T47D (cell line): ENCODE data around the gene BUB1.
"Not testable (repeated sequence)": the region's sequence is repeated elsewhere in the genome, so short reads cannot be mapped to it uniquely, and the experiment has no call there.

ENCODE experiments used
- DNase-seq, 2 experiments: peaks; one replicate each; pipeline versions ENCODE4 v3.0.0 to v3.0.0-alpha.2; 2011 to 2012; ENCODE audit warnings: low read depth in 1 of 2, low spot score in 1 of 2
- JUND ChIP-seq: IDR thresholded peaks from 2 replicates; pipeline ENCODE4 v1.6.1; 2012; ENCODE audit warnings: low read depth
- in situ Hi-C: cut with HindIII; loops from 2 replicates; pipeline ENCODE4 v1.10.0; 2016; ENCODE audit warnings: low sequenced_read_pairs, low pct_unique_long_range_greater_than_20kb

The BUB1 gene

DNA sequence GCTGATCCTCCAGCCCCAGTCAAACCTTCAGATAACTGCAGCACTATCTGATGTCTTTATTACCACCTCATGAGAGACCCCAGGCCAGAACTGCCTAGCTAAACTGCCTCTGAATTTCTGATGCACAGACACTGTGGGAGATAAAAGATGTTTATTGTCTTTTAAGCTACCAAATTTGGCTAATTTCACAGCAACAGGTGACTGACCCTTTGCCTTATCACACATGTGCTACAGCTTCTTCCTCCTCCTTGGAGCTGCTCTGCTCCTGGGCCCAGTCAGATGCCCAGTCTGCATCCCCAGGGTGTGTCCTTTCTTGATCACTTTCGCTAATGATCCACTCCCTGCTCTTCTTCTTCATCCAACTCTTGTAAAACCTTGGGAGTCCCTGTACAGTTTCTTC is 34.9 kb upstream of the BUB1 start:
- in situ Hi-C loops: no loop called here
- DNase-seq: no peak
- no peak for TF ChIP-seq JUND

DNA sequence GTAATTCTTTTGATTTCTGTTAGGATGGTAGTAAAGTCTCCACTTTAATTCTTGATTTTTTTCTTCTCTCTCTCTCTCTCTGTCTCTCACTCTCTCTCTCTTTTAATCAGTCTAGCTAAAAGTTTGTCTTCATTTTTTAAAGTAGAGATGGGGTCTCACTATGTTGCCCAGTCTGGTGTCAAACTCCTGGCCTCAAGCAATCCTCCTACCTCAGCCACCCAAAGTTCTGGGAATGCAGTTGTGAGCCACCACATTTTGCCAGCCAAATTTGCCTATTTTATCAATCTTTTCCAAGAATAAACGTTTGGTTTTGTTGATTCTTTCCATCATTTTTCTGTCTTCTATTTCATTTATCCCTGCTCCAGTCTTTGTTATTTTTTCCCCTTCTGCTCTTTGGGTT is 30.6 kb upstream of the BUB1 start:
- in situ Hi-C loops: no loop called here
- no peak for TF ChIP-seq JUND
- DNase-seq: no peak

DNA sequence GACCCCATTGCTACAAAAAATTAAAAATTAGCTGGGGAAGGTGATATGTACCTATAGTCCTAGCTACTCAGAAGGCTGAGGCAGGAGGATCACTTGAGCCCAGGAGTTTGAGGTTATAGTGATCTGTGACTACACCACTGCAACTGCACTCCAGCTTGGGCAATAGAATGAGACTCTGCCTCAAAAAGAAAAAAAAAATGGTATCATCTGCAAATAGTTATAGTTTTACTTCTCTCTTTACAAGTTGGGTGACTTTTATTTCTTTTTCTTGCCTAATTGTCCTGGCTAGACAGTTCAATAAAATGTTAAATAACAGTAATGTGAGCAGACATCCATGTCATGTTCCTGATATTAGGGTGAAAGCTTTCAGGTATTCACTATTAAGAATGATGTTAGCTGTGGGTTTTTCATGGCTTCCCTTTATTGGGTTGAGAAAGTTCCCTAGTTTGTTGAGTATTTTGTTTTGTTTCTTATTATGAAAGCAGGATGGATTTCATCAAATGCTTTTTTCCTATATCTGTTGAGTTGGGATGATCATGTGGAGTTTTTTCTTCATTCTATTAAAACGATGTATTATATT is 29.6 kb upstream of the BUB1 start:
- DNase-seq: no peak
- in situ Hi-C loops: no loop called here
- TF ChIP-seq JUND: no peak

DNA sequence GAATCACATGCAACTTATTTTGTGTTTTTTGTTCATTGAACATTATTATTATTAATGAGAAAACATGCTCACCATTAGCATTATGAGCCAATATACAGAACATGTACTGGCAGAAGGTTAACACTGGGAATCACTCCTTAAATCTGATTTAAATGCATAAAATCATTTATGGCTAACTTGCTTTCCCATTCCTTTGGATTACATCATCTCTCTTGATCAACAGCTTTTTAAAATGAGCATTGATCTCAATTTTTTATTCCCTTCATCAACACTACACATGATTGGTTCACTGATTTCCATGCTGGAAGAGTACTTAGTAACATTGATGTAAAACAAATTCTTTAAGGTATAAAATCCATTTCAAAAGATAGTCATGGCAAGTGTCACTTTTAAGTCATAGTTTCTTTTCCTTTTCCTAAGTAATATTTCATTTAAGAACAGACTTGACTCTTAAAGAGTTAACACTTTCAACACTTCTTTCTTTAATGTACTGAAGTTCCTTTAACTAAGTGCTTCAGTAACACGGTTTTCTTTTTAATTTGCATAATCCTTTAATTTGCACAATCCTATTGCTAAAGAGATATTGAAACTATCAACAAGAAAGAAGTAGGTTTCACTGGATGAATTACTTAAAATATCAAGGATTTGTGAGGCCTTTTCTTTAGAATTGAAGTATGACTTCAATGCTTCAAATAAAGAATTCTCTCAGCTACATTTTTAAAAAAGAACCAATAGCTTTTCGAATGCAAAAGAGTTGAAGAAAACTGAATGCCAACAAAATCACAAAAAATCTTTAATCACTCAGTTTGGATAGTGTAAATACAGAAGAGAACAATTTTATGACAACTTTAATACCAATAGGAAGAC is 24.9 kb upstream of the BUB1 start:
- in situ Hi-C loops: no loop called here
- no peak for DNase-seq
- TF ChIP-seq JUND: no peak

DNA sequence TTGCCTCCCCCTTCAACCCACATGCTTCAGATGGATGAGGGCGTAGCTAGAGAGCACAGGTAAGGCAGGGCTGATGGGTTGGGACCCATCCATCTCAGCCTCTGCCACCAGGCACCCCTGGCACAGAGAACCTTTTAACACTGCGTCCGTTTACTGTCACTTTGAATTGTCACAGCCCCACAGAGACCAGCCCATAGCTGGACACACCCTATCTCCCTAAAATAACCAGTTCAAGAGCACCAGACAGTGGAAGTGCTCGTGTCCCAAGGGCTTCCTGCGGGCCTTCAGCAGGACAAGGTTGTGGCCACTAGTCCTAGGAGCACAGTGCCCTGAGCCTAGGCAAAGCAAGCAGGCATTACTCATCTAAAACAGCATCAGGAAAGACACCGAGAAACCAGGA is 20.4 kb upstream of the BUB1 start:
- DNase-seq, in situ Hi-C loops: not testable (repeated sequence)

DNA sequence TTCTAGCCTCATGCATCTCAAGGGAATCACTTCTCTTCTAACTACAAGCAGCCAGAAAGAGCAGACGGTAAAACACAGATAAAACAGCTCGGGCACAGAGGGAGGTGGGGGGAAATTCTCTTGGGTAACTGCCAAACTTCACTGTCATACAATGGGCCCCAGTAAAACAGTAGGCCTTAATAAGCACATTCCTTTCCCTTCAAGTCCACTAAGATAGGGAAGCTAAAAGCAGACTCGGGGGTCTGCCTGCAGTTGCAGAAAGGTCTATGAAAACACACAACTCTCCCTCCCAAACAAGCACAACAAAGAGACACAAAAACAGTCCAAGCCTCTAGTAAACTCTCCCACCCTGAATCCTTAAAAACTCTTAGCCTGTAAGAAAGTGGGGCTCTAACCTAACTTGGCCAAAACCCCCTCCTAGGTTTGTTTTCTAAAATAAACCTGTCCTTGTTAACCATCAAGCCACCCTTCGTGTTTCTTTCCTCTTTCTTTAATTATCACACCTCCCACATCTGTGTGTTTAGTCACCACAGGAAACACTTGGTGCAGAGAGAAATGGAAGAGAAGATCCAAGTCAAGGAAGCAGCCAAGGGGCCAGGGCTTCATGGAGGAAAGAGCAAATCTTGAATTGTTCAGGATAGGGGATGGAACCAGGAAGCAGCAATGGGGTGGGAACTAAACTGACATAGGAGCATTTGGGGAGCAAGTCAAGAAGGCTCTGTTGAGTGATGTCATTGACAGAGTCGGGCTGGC is 17.5 kb upstream of the BUB1 start:
- DNase-seq, in situ Hi-C loops: not testable (repeated sequence)

DNA sequence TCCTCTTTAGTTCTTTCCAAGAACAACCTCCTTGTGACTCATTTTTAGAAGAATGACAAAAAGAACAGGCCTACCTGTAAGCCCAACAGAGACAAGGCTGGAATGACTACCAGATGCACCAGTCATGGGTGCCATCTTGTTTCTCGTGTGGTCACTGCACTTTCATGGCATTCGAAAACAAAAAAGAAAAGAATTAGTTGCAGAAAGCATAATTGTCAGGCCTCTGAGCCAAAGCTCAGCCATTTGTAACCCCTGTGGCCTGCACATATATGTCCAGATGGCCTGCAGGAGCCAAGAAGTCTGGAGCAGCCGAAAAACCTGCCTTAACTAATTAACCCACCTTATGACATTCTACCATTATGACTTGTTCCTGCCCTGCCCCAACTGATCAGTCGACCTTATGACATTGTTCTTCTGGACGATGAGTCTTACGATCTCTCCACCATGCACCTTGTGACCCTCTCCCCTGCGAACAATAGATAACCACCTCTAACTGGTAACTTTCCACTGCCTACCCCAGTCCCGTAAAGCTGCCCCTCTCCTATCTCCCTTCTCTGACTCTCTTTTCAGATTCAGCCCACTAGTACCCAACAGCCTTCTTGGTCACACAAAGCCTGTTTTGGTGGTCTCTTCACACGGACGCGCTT is 13.9 kb upstream of the BUB1 start:
- in situ Hi-C loops: no loop called here
- no peak for DNase-seq
- TF ChIP-seq JUND: no peak

DNA sequence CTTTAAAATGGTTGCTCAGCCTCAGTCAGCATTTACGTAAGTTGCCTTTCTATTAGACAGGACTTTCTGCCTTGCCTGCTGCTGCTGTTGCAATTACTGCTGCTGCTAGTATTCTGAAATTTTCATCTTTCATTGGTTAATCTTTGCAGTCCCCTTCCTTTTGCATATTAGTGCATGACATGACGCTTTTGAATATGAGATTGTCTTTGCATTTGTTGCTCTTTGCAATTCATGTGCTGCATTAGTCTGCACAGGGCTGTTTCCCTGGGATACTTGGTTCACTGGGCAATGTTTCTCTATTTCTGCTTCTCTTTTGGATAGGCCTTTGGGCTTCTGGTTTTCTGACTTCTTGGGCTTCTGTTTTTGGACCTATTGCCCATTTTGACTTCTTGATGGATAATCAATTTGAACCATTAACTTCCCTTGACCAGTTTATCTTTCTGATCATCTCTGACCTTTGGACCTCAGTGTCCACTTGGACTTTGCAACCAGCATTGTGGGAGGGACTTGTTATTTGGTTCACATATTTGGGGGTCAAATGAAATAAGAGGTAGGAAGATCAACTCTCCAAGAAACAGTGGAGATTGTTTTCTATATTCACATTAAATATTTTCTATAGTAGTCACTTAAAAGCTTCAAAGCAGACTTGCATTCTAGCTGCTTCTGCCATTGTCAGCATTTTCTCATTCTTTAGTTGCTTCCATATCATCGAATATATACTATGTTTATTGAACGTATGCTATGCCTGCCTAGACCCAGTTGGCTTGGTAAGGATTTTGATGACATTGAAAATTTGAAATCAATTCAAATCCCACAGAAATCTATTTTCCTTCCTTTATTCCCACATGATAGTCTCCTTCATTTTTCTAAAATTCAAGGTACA is 12.5 kb upstream of the BUB1 start:
- in situ Hi-C loops: no loop called here
- no peak for DNase-seq
- no peak for TF ChIP-seq JUND

DNA sequence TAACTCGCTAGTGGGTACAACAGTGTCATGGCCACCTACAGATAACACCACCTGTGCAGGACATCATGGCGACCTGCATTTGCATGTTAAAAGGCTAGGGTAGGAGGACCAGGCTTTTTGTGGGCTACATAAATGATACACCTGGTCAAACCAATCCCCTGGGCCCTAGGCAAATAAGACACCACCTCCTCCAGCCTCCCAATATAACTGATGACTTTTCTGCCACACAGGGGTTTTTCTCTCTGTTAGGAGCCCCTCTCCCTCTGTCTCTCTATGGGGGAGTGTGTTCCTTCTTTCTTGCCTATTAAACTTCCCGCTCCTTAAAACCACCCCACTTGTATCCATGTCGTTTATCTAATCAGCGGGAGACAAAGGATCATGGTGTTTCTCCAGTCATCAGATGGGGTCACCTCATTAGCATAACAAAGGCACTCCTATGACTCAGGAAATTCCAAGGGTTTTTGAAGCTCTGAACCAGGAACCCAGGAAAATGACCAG is 10.8 kb upstream of the BUB1 start:
- TF ChIP-seq JUND: no peak
- in situ Hi-C loops: no loop called here
- no peak for DNase-seq

DNA sequence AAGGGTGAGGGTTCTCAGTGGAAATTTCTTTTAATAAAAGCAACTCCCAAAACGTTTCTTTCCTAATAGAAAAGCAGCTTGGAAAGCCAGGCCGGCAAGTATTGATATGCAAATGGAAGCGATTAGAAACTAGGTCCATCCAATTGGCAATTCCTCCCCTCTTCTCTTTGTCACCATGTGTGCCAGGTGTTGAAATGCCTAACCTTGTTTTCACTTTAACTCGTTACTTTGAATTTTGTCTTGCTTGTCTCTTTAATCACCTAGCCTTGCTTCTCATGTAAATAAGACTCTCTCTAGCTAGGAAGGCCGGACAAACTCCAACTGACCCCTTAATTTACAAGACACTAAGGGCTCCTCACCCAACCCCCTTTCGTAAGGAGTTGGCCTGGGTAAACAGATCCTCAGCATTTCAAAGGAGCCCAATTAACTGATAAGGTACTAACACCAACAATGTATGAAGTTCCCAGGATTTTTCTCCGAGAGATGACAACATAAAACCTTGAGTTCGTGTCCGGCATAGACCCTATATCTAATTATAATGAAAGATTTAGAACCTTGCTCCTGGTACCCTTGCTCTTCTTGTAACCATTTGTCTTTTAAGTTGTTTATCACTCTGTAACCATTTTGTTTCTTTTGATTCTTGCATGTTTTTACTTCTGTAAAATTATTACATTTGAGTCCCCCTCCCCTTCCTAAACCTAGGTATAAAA is 10.1 kb upstream of the BUB1 start:
- in situ Hi-C loops, DNase-seq: not testable (repeated sequence)

DNA sequence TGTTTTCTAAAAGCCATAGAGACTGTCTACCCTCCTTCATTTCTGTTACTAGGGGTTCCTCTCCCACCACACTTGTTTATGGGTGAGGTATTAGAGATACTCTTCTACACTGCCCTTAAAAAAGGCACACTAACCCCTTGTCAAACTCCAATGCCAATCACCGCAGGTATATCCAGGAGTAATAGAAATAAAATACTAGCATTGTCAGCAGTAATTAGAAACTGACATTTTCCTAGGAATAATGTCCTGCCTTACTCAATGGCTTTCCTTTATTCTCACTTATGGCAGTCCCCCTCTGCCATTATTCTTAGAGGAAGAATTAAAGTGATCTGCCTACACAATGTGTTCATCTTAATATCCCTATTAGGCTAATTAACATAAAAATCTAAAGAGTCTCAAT is 5.0 kb upstream of the BUB1 start:
- in situ Hi-C loops: no loop called here
- no peak for DNase-seq
- no peak for TF ChIP-seq JUND

DNA sequence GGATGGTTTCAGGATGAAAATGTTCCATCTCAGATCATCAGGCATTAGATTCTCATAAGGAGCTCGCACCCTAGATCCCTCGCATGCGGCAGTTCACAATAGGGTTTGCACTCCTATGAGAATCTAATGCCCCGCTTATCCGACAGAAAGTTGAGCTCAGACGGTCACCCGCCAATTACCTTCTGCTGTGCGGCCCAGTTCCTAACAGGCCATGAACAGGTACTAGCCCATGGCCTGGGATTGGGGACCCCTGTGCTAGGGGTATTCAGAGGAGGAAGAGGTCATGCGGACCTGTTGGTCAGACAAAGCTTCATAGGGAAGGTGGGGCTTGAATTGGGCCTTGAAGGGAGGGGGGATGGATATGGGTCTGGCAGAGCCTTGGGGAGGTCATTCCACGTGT is 4.4 kb upstream of the BUB1 start:
- no peak for TF ChIP-seq JUND
- in situ Hi-C loops: no loop called here
- DNase-seq: no peak
